Endothelial cell of umbilical vein (primary cell): Measurements from ENCODE around the gene SAP25. TPM values are rescaled to one million over a fixed set of nuclear protein-coding genes. Genes with fewer than 3 reads are reported as not detected.
A peak's percentile ranks its signal among the peaks of the same experiment; 100 is the strongest.

Experiments
- BruUV-seq: library from RNA; stranded (reverse); fragments of 400-500 nt; replicated peaks from 2 replicates; lab custom pipeline; 2021; lab: Mats Ljungman, UMichigan
- CTCF ChIA-PET: fragments of 300-600, 350-600 bp; sonication (Branson Sonifier 250); formaldehyde crosslinking; loops from one replicate; lab custom pipeline; 2021; ENCODE audit warnings: antibody characterized with exemption, inconsistent platforms; lab: Charles Lee
- POLR2A ChIA-PET: fragments of 300-600, 350-600 bp; sonication (Branson Sonifier 250); formaldehyde crosslinking; loops from one replicate; lab custom pipeline; 2021; ENCODE audit warnings: antibody characterized with exemption, inconsistent platforms; lab: Charles Lee
- DNase-seq: peaks from one replicate; pipeline ENCODE4 v3.0.0-alpha.2; 2011; ENCODE audit warnings: low read depth, low spot score
- FAIRE-seq: peaks from 2 replicates; lab custom pipeline; 2011; peaks lifted over from hg19 to GRCh38; lab: Jason Lieb, UNC
- H2AFZ ChIP-seq: 2 replicates; pipeline ENCODE4 v1.6.0; 2012; ENCODE audit warnings: low read depth, low read length, control low read depth, inconsistent platforms
- H3K27ac ChIP-seq: 2 replicates; pipeline ENCODE4 v1.5.1; 2011; ENCODE audit warnings: low read depth, mild to moderate bottlenecking, control low read depth, low read length, moderate library complexity; ENCODE audit not compliant: insufficient read depth
- H3K27me3 ChIP-seq, 2 experiments: 2 replicates each; pipeline versions ENCODE4 v1.6.0 to v1.6.1; 2011; ENCODE audit warnings: low read length in 2 of 2, mixed read lengths in 1 of 2; ENCODE audit not compliant: control insufficient read depth in 2 of 2, insufficient read depth in 2 of 2
- H3K36me3 ChIP-seq, 2 experiments: 2 replicates in 1 of 2; 3 replicates in 1 of 2; pipeline ENCODE4 v1.5.1; 2011; ENCODE audit warnings: low read length in 2 of 2, mild to moderate bottlenecking in 1 of 2, moderate library complexity in 1 of 2; ENCODE audit not compliant: control insufficient read depth in 2 of 2, insufficient read depth in 2 of 2; ENCODE audit errors: extremely low read depth in 1 of 2
- H3K4me1 ChIP-seq: 3 replicates; pipeline ENCODE4 v1.5.1; 2011; ENCODE audit warnings: mild to moderate bottlenecking, low read length; ENCODE audit not compliant: control insufficient read depth, insufficient read depth; ENCODE audit errors: extremely low read depth
- H3K4me2 ChIP-seq: 2 replicates; pipeline ENCODE4 v1.6.1; 2011; ENCODE audit warnings: low read length, control low read depth, mixed read lengths; ENCODE audit not compliant: insufficient read depth
- H3K4me3 ChIP-seq, 3 experiments: fragments of 200-600 bp in 1 of 3; sonication (generic), shearing (Covaris generic) in 1 of 3; replicated peaks in 1 of 3; 2 replicates each; pipeline ENCODE4 v1.5.1; 2011 to 2016; ENCODE audit warnings: control low read depth in 3 of 3, low read length in 3 of 3, mild to moderate bottlenecking in 2 of 3, inconsistent platforms in 1 of 3, low read depth in 1 of 3, moderate library complexity in 1 of 3; ENCODE audit not compliant: insufficient read depth in 1 of 3
- H3K79me2 ChIP-seq: 2 replicates; pipeline ENCODE4 v1.6.0; 2012; ENCODE audit warnings: low read length, inconsistent platforms; ENCODE audit not compliant: control insufficient read depth, insufficient read depth
- H3K9ac ChIP-seq: replicated peaks from 2 replicates; pipeline ENCODE3; 2011; ENCODE audit warnings: low read length, control low read depth; ENCODE audit not compliant: insufficient read depth; ENCODE audit errors: extremely low read depth
- H3K9me1 ChIP-seq: replicated peaks from 3 replicates; pipeline ENCODE4 v1.6.0; 2011; ENCODE audit warnings: mild to moderate bottlenecking, low read length; ENCODE audit not compliant: control insufficient read depth, insufficient read depth; ENCODE audit errors: extremely low read depth
- H3K9me3 ChIP-seq: replicated peaks from 2 replicates; pipeline ENCODE4 v1.5.1; 2012; ENCODE audit warnings: low read length, inconsistent platforms; ENCODE audit not compliant: control insufficient read depth, insufficient read depth
- H4K20me1 ChIP-seq: replicated peaks from 2 replicates; pipeline ENCODE3; 2011; ENCODE audit warnings: mild to moderate bottlenecking, low read length; ENCODE audit not compliant: control insufficient read depth, insufficient read depth; ENCODE audit errors: extremely low read depth
- EZH2 ChIP-seq: IDR thresholded peaks from 2 replicates; pipeline ENCODE4 v1.6.1; 2012; ENCODE audit warnings: borderline replicate concordance, low read depth, mild to moderate bottlenecking, moderate library complexity, low read length, inconsistent platforms; ENCODE audit not compliant: severe bottlenecking
- FOS ChIP-seq: IDR thresholded peaks from 2 replicates; pipeline ENCODE4 v1.6.1; 2011; ENCODE audit warnings: mild to moderate bottlenecking, low read length, moderate library complexity, borderline replicate concordance; ENCODE audit not compliant: insufficient read depth
- GATA2 ChIP-seq: IDR thresholded peaks from 2 replicates; pipeline ENCODE4 v1.7.0; 2011; ENCODE audit warnings: low read depth, mild to moderate bottlenecking, moderate library complexity, mixed read lengths, low read length; ENCODE audit not compliant: insufficient read length, insufficient read depth
- JUN ChIP-seq: IDR thresholded peaks from 2 replicates; pipeline ENCODE4 v1.6.1; 2011; ENCODE audit warnings: borderline replicate concordance, low read depth; ENCODE audit not compliant: insufficient read length, insufficient read depth
- MYC ChIP-seq: IDR thresholded peaks from one replicate; pipeline ENCODE4 v1.6.1; 2011; ENCODE audit warnings: mild to moderate bottlenecking, low read depth, low read length
- POLR2A ChIP-seq: IDR thresholded peaks from 2 replicates; pipeline ENCODE4 v1.6.1; 2012; ENCODE audit warnings: low read depth, mild to moderate bottlenecking, control low read depth, low read length
- POLR2AphosphoS5 ChIP-seq: IDR thresholded peaks from 2 replicates; pipeline ENCODE4 v1.6.1; 2012; ENCODE audit warnings: low read depth, mild to moderate bottlenecking, control low read depth, low read length, moderate library complexity; ENCODE audit not compliant: insufficient read depth
- dilution Hi-C: fragments of 300-500 bp; cut with MboI; formaldehyde crosslinking; loops from one replicate; pipeline ENCODE4 v1.15.0; 2019; ENCODE audit warnings: low sequenced_read_pairs; ENCODE audit not compliant: extremely low pct_ligation_motif_present
- intact Hi-C: fragments of 100-400 bp; cut with micrococcal nuclease; formaldehyde crosslinking; loops from one replicate; pipeline ENCODE4 v1.10.0; 2022
- polyA plus RNA-seq, 4 experiments: library from polyadenylated mRNA; depleted of rRNA in 3 of 4; stranded (reverse) in 3 of 4; unstranded in 1 of 4; fragments of >200 nt; gene quantifications; 2 replicates each; pipeline versions ENCODE4 v1.2.1 to v1.2.3, GENCODE V29; 2011 to 2012; ENCODE audit warnings: missing spikeins in 1 of 4
- total RNA-seq: library from RNA; stranded (reverse); gene quantifications from 2 replicates; pipeline ENCODE4 v1.2.3, GENCODE V29; 2021
- TF ChIP-seq, protein P1 (sequence below), 2 donors: IDR thresholded peaks; 1 replicate in 1 of 2; 2 replicates in 1 of 2; pipeline ENCODE4 v1.5.1; 2011; ENCODE audit warnings: low read length in 2 of 2, mild to moderate bottlenecking in 2 of 2, moderate library complexity in 2 of 2, control low read depth in 1 of 2, inconsistent platforms in 1 of 2, low read depth in 1 of 2; ENCODE audit not compliant: insufficient read depth in 1 of 2; ENCODE audit errors: extremely low read depth in 1 of 2
- TF ChIP-seq, protein P2 (sequence below): IDR thresholded peaks from 2 replicates; pipeline ENCODE4 v1.6.1; 2011; ENCODE audit not compliant: insufficient read depth, insufficient read length

SAP25 gene
- total and polyA plus RNA-seq, 2 donors (not counting 3 experiments of a cell fraction or from before 2014, with no cell fraction given), result 3.2 TPM

DNA sequence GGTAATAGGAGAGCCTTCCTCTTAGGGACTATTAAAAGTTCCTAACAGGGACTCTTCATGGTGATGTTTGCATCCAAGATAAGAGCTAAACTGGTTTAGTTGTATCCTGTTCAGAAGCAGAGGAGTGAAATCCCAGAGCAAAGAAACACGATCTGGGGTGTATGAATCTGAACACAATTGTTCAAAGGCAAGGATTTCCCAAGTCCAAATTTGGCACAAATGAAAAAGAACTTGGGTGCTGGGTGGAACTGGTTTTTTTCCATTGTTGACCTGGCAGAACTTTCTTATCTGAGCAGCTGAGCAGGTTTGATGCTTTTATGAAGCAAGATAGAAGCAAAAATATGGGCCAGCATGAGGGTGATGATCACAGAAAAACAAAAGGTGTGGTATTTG, 28.7 kb downstream of the SAP25 start:
- peaks cover 56% of the 10 kb centered on the region for H3K4me1 ChIP-seq
- ChIA-PET POLR2A (interaction anchor here (1.4 kb wide), 2 partner anchors 12 to 15 kb away, joined by 3 read pairs; no protein-coding TSS in a partner anchor), CTCF (interaction anchor here (0.6 to 2.6 kb wide), 9 partner anchors 15 to 105 kb away, joined by 3 to 32 read pairs (median 4); partner anchors contain the start of gene NYAP1)
- H3K79me2 ChIP-seq, result peaks cover 28% of the 10 kb centered on the region
- BruUV-seq, result no TSS peak
- H3K27me3 ChIP-seq, result no peaks in the 10 kb centered on the region
- H4K20me1 ChIP-seq, result no peaks in the 10 kb centered on the region
- no peaks in the 10 kb centered on the region for H3K9me3 ChIP-seq
- DNase-seq, result no peak
- peak overlapping the region; percentile 66 for H3K9ac ChIP-seq
- H3K27ac ChIP-seq, result peak overlapping the region; percentile 94
- H3K4me3 ChIP-seq, result no peak overlapping the region
- intact Hi-C loops (loop anchor here (1.0 kb wide), 1 partner anchor 62 kb away; the partner anchor contains the start of gene NYAP1), dilution Hi-C loops (no loop called here)
- peaks cover 0 to 2% of the 10 kb centered on the region in 2 experiments for H3K36me3 ChIP-seq
- no peaks in the 10 kb centered on the region for H3K9me1 ChIP-seq
- TF ChIP-seq JUN, result no peak
- TF ChIP-seq MYC, result no peak
- TF ChIP-seq, protein P1, sequence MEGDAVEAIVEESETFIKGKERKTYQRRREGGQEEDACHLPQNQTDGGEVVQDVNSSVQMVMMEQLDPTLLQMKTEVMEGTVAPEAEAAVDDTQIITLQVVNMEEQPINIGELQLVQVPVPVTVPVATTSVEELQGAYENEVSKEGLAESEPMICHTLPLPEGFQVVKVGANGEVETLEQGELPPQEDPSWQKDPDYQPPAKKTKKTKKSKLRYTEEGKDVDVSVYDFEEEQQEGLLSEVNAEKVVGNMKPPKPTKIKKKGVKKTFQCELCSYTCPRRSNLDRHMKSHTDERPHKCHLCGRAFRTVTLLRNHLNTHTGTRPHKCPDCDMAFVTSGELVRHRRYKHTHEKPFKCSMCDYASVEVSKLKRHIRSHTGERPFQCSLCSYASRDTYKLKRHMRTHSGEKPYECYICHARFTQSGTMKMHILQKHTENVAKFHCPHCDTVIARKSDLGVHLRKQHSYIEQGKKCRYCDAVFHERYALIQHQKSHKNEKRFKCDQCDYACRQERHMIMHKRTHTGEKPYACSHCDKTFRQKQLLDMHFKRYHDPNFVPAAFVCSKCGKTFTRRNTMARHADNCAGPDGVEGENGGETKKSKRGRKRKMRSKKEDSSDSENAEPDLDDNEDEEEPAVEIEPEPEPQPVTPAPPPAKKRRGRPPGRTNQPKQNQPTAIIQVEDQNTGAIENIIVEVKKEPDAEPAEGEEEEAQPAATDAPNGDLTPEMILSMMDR (IDR thresholded peaks at IDR 0.05; ENCODE audit: extremely low read depth in 1 of 2, insufficient read depth in 1 of 2, low read depth in 1 of 2, low read length in 2 of 2), result no peak
- TF ChIP-seq, protein P2, sequence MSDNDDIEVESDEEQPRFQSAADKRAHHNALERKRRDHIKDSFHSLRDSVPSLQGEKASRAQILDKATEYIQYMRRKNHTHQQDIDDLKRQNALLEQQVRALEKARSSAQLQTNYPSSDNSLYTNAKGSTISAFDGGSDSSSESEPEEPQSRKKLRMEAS, result no peak
- TF ChIP-seq POLR2A, result no peak
- no peak for TF ChIP-seq FOS
- TF ChIP-seq POLR2AphosphoS5, result no peak
- TF ChIP-seq GATA2, result no peak
- no peak for TF ChIP-seq EZH2
- FAIRE-seq, result no peak
- peak overlapping the region; percentile 81 for H3K4me2 ChIP-seq
- H2AFZ ChIP-seq, result peak overlapping the region; percentile 1
